Measurements from ENCODE around the gene USP3. TPM values are rescaled to one million over a fixed set of nuclear protein-coding genes. Genes with fewer than 3 reads are reported as not detected.
"Not testable (repeated sequence)": the region's sequence is repeated elsewhere in the genome, so short reads cannot be mapped to it uniquely, and the experiment has no call there.

USP3 gene
- total RNA-seq, 1 experiment from 2014 or later = 46.1 TPM

- DNase-seq (ENCODE audit: extremely low read depth, low read depth) = no peak
Observed at GRCh38 chr15:63532307-63532744, 27.9 kb downstream of the USP3 start.

- not testable (repeated sequence) for DNase-seq (ENCODE audit: extremely low read depth, low read depth)
Observed at GRCh38 chr15:63534888-63535287, 30.5 kb downstream of the USP3 start.

- DNase-seq (ENCODE audit: extremely low read depth, low read depth) = no peak
Observed at GRCh38 chr15:63535689-63536088, 31.3 kb downstream of the USP3 start.

- DNase-seq (ENCODE audit: extremely low read depth, low read depth) = no peak
Observed at GRCh38 chr15:63538876-63539275, 34.5 kb downstream of the USP3 start.

- no peak for DNase-seq (ENCODE audit: extremely low read depth, low read depth)
Observed at GRCh38 chr15:63539521-63539920, 35.1 kb downstream of the USP3 start.

- DNase-seq (ENCODE audit: extremely low read depth, low read depth) = no peak
Observed at GRCh38 chr15:63539998-63540397, 35.6 kb downstream of the USP3 start.

GRCh38 chr15:63540449-63540848 is 36.1 kb downstream of the USP3 start:
- no peak for DNase-seq (ENCODE audit: extremely low read depth, low read depth)

GRCh38 chr15:63544258-63545026 is 40.0 kb downstream of the USP3 start:
- no peak for DNase-seq (ENCODE audit: extremely low read depth, low read depth)

- DNase-seq (ENCODE audit: extremely low read depth, low read depth) = no peak
Observed at GRCh38 chr15:63545520-63545919, 41.1 kb downstream of the USP3 start.

GRCh38 chr15:63551400-63551799 is 47.0 kb downstream of the USP3 start:
- DNase-seq (ENCODE audit: extremely low read depth, low read depth) = no peak

GRCh38 chr15:63553388-63553791 is 49.0 kb downstream of the USP3 start:
- DNase-seq (ENCODE audit: extremely low read depth, low read depth) = no peak

- DNase-seq (ENCODE audit: extremely low read depth, low read depth) = no peak
Observed at GRCh38 chr15:63554337-63554927, 50.0 kb downstream of the USP3 start.

- DNase-seq (ENCODE audit: extremely low read depth, low read depth) = no peak
Observed at GRCh38 chr15:63555507-63555906, 51.1 kb downstream of the USP3 start.

- no peak for DNase-seq (ENCODE audit: extremely low read depth, low read depth)
Observed at GRCh38 chr15:63556246-63556645, 51.9 kb downstream of the USP3 start.

- no peak for DNase-seq (ENCODE audit: extremely low read depth, low read depth)
Observed at GRCh38 chr15:63556736-63557135, 52.3 kb downstream of the USP3 start.

- DNase-seq (ENCODE audit: extremely low read depth, low read depth) = no peak
Observed at GRCh38 chr15:63559753-63560152, 55.4 kb downstream of the USP3 start.

GRCh38 chr15:63560741-63561448 is 56.5 kb downstream of the USP3 start:
- no peak for DNase-seq (ENCODE audit: extremely low read depth, low read depth)

GRCh38 chr15:63564093-63564492 is 59.7 kb downstream of the USP3 start:
- no peak for DNase-seq (ENCODE audit: extremely low read depth, low read depth)

- DNase-seq (ENCODE audit: extremely low read depth, low read depth) = no peak
Observed at GRCh38 chr15:63565536-63566186, 61.3 kb downstream of the USP3 start.

- DNase-seq (ENCODE audit: extremely low read depth, low read depth) = no peak
Observed at GRCh38 chr15:63572749-63573464, 68.5 kb downstream of the USP3 start.

- DNase-seq (ENCODE audit: extremely low read depth, low read depth) = no peak
Observed at GRCh38 chr15:63573533-63573932, 69.1 kb downstream of the USP3 start.
